Measurements from ENCODE around the gene SEPTIN5.

The SEPTIN5 gene

DNA sequence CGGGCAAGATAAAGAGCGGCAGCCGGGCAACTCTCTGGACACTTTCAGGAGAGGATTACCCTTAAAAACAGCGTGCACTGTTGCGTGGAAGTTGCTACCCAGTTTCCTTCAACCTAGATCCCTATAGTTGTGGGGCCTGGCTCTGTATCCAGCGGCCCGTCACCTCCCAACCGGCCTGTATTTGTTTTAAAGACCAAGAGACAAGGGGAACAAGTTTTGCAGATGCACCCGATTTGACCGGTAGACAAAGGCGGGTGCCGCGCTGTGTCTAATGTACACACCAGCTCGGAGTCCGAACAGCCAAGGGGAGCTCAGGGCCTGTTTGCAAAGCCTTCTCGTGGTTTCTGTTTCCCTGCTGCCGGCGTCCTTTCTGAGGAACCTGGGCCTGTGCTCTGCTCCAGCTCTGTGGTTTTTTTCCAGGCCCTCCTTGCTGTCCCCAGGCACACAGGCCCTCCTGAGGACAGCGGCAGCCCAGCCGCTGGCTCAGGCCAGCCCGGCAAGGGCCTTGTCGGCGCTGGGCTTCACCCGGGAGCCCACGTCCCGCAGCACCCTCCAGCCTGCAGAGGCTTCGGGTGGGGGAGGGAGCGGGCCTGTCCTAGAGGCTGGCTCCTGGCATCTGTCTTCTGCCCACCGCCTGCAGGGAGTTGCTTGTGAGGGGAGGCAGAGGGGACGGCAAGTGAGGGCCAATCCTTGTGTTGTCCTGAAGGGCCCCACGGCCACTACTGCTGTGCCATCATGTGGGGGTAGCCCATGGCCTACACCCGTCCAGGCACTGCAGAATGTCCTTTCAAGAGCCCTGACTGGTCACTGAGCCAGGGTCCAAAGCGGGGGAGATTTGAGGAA, 47.6 kb downstream of the SEPTIN5 start:
- DNase-seq (ENCODE audit: low read depth): no peak
- H3K4me3 ChIP-seq (replicated peaks; ENCODE audit: low read depth, low read length): no peak overlapping the region
- TF ChIP-seq, protein P1, sequence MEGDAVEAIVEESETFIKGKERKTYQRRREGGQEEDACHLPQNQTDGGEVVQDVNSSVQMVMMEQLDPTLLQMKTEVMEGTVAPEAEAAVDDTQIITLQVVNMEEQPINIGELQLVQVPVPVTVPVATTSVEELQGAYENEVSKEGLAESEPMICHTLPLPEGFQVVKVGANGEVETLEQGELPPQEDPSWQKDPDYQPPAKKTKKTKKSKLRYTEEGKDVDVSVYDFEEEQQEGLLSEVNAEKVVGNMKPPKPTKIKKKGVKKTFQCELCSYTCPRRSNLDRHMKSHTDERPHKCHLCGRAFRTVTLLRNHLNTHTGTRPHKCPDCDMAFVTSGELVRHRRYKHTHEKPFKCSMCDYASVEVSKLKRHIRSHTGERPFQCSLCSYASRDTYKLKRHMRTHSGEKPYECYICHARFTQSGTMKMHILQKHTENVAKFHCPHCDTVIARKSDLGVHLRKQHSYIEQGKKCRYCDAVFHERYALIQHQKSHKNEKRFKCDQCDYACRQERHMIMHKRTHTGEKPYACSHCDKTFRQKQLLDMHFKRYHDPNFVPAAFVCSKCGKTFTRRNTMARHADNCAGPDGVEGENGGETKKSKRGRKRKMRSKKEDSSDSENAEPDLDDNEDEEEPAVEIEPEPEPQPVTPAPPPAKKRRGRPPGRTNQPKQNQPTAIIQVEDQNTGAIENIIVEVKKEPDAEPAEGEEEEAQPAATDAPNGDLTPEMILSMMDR (IDR thresholded peaks at IDR 0.05; ENCODE audit: low read length, missing control alignments): no peak

DNA sequence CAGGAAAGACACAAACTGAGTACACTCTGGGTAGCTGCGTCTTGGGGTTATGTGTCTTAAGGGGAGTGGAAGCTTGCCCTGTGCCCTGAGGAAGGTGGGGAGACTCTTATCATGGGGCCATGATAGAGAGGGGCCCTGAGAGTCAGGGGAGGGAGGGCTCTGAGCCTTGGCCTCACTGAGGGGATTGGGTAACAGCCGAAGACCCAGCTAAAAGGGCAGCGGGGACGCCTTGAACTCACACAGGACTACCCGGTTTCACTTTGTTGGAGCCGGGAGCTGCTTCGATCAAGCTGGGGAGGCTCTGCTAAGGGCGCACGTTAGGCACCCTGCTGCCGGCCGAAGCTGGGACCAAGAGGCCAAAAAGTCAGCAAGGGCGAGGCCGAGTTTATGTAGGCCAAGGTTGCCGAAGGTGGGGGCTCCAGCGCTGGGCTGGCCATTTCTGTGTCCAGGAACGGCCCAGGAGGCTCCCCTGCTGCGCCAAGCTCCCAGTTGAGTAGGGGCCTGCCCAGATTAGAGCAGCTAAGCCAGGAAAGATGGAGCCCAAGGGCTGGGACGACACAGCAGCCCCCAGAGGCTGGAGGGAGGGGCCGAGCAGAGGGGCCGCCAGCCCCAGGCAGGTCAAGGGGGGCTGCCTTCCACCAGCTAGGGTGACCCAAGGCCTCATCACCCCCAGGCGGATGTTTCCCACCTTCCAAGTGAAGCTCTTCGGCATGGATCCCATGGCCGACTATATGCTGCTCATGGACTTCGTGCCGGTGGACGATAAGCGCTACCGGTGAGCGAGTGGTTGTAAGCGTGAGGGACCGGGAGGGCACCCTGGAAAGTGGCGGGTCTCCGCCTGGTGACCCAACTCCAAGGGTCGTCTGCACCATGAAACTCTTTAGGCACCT, 48.5 kb downstream of the SEPTIN5 start:
- H3K4me3 ChIP-seq (replicated peaks; ENCODE audit: low read depth, low read length): no peak overlapping the region
- TF ChIP-seq, protein P1 (IDR thresholded peaks at IDR 0.05; ENCODE audit: low read length, missing control alignments): no peak
- no peak for DNase-seq (ENCODE audit: low read depth)

DNA sequence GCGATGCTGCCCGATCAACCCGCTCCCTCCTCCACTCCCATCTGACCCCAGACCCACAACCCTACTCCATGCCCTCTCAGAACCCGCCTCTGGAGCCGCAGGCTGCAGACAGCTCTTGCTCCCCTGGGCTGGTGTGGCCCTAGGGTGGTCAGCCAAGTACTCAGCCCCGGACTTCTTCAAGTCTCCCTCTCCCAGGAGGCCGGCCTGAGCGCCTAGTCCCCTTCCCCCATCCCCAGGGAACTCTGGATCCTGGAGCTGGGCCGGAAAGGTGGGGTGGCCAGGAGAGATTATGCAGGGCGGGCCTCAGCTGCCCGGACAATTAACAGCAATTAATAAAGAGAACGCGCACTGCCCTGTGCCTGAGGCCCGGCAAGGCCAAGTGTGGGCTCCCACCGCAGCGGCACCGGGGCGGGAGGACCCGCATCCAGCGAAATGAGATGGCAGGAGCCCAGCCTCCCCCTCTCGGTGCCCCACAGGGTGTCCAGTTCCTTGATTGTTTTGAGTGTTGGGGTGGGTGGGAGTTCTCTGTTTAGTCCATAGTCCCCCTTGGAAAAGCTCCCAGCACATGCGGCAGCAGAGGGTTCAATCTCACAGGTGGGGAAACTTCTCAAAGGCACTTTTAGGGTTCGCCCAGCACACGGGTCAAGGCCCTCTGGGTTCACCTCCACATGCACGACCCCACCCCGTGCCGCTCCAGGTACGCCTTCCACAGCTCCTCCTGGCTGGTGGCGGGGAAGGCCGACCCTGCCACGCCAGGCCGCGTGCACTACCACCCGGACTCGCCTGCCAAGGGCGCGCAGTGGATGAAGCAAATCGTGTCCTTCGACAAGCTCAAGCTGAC, 49.4 kb downstream of the SEPTIN5 start:
- no peak for DNase-seq (ENCODE audit: low read depth)
- TF ChIP-seq, protein P1 (IDR thresholded peaks at IDR 0.05; ENCODE audit: low read length, missing control alignments): no peak
- no peak overlapping the region for H3K4me3 ChIP-seq (replicated peaks; ENCODE audit: low read depth, low read length)

DNA sequence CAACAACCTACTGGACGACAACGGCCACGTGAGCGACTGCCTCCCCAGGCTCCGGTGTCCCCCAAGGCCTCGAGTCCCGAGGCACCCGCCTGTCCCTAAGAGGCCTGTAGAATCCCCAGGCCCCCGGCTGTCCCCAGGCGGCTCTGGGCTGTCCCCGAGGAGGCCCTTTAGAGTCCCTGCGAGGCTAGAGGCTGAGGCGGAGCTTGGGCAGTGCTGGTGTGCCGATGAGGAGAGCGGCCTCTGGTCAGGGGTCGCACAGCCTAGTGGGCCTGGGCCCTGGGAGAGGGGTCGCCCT, 49.9 kb downstream of the SEPTIN5 start:
- TF ChIP-seq, protein P1 (IDR thresholded peaks at IDR 0.05; ENCODE audit: low read length, missing control alignments): no peak
- no peak overlapping the region for H3K4me3 ChIP-seq (replicated peaks; ENCODE audit: low read depth, low read length)
- no peak for DNase-seq (ENCODE audit: low read depth)

DNA sequence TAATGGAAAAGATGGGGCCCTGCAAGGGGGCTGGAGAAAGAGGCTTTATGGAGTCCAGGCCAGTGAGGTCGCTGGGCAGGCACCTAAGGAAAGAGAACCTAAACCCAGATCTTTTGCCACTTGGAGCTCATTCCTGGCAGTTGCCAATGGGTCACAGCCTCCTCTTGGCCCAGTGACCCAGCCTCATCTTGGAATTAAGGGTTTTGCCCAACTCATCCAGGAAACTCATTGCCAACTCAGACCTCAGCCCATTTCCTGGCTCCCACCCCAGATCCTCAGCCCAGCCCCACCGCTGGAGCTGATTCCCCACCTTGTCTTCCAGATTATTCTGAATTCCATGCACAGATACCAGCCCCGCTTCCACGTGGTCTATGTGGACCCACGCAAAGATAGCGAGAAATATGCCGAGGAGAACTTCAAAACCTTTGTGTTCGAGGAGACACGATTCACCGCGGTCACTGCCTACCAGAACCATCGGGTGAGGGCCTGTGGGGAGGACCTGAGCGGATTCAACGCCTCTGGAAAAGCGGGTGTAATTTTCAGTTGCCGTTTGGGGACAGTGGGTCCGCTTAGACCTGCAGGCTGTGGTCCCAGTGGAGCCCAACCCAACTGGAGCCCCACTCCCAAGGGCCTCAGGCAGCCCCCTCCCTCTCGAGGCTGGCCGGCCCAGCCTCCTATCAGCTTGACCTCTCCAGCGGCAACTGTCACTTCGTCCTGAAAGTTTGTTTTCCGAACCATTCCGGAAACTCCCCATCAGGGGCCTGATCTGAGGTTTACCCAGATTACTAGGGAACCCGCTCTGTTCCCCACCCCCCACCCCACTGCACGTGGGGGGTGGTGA, 50.6 kb downstream of the SEPTIN5 start:
- no peak for DNase-seq (ENCODE audit: low read depth)
- TF ChIP-seq, protein P1 (IDR thresholded peaks at IDR 0.05; ENCODE audit: low read length, missing control alignments): no peak
- no peak overlapping the region for H3K4me3 ChIP-seq (replicated peaks; ENCODE audit: low read depth, low read length)

Measured in fibroblast of pulmonary artery (primary cell).